Transverse colon (tissue), 4 donors: ENCODE results near the gene KIFC3. TPM values are rescaled to one million over a fixed set of nuclear protein-coding genes. Genes with fewer than 3 reads are reported as not detected.
"Not testable (repeated sequence)": the region's sequence is repeated elsewhere in the genome, so short reads cannot be mapped to it uniquely, and the experiment has no call there.

ENCODE experiments used
- DNase-seq: peaks from one replicate; pipeline ENCODE4 v3.0.0-alpha.2; 2019
- H3K27ac ChIP-seq, 4 donors: fragments of 200-600 bp; sonication (generic); 2 replicates each; pipeline ENCODE4 v1.5.1; 2016 to 2018; ENCODE audit warnings: inconsistent platforms in 4 of 4
- H3K27me3 ChIP-seq: fragments of 200-600 bp; sonication (generic); 2 replicates; pipeline ENCODE4 v1.5.1; 2017; ENCODE audit warnings: inconsistent platforms
- H3K36me3 ChIP-seq, 4 donors: fragments of 200-600 bp; sonication (generic); 2 replicates each; pipeline ENCODE4 v1.5.1; 2017 to 2019; ENCODE audit warnings: inconsistent platforms in 4 of 4
- H3K4me1 ChIP-seq, 4 donors: fragments of 200-600 bp; sonication (generic); 2 replicates each; pipeline ENCODE4 v1.5.1; 2017 to 2020; ENCODE audit warnings: inconsistent platforms in 4 of 4
- H3K4me3 ChIP-seq, 4 donors: fragments of 200-600 bp; sonication (generic); 1 replicate in 1 of 4; 2 replicates in 3 of 4; pipeline versions ENCODE4 v1.5.1 to v1.6.1; 2017 to 2019; ENCODE audit warnings: inconsistent platforms in 4 of 4
- H3K9me3 ChIP-seq, 2 donors: fragments of 200-600 bp; sonication (generic); 2 replicates each; pipeline ENCODE4 v1.5.1; 2017 to 2019; ENCODE audit warnings: inconsistent platforms in 2 of 2
- EP300 ChIP-seq: sonication (generic); formaldehyde crosslinking; IDR thresholded peaks from one replicate; pipeline ENCODE4 v1.6.1; 2017; ENCODE audit warnings: antibody characterized with exemption, low read depth
- POLR2A ChIP-seq: fragments of 450-650 bp; IDR thresholded peaks from one replicate; pipeline ENCODE4 v1.6.1; 2016; ENCODE audit warnings: antibody characterized with exemption, mild to moderate bottlenecking, moderate library complexity
- POLR2AphosphoS5 ChIP-seq, 3 donors: sonication (generic); formaldehyde crosslinking; IDR thresholded peaks; one replicate each; pipeline ENCODE4 v1.6.1; 2016; ENCODE audit warnings: antibody characterized with exemption in 3 of 3
- WGBS, 2 donors: methylation state at CpG; one replicate each; pipeline ENCODE4 v1.1.5; 2018; ENCODE audit warnings: low coverage in 1 of 2; 5-methylcytosine and 5-hydroxymethylcytosine counted together
- in situ Hi-C, 4 donors: fragments of 200-750 bp; cut with MboI; loops; one replicate each; pipeline versions ENCODE4 v1.15.0 to v1.15.1; 2017; ENCODE audit warnings: low sequenced_read_pairs in 3 of 4, low pct_ligation_motif_present in 1 of 4, low pct_unique_long_range_greater_than_20kb in 1 of 4
- intact Hi-C: fragments of 100-400 bp; cut with DNase I; formaldehyde crosslinking; loops from one replicate; pipeline ENCODE4 v1.15.1; 2023; ENCODE audit warnings: low total_unique reads
- total RNA-seq, 4 donors: library from RNA; depleted of rRNA; stranded (reverse); fragments of >200 nt; gene quantifications; one replicate each; pipeline ENCODE4 v1.1.0, GENCODE V29; 2016
- TF ChIP-seq, protein P1 (sequence below), 5 experiments: fragments of 200-600 bp in 3 of 5; fragments of 450-650 bp in 2 of 5; sonication (generic) in 3 of 5; IDR thresholded peaks; 1 replicate in 2 of 5; 2 replicates in 3 of 5; pipeline ENCODE4 v1.5.1; 2016 to 2017; ENCODE audit warnings: antibody characterized with exemption in 5 of 5, inconsistent platforms in 3 of 5, mild to moderate bottlenecking in 2 of 5, moderate library complexity in 1 of 5

Gene KIFC3, protein sequence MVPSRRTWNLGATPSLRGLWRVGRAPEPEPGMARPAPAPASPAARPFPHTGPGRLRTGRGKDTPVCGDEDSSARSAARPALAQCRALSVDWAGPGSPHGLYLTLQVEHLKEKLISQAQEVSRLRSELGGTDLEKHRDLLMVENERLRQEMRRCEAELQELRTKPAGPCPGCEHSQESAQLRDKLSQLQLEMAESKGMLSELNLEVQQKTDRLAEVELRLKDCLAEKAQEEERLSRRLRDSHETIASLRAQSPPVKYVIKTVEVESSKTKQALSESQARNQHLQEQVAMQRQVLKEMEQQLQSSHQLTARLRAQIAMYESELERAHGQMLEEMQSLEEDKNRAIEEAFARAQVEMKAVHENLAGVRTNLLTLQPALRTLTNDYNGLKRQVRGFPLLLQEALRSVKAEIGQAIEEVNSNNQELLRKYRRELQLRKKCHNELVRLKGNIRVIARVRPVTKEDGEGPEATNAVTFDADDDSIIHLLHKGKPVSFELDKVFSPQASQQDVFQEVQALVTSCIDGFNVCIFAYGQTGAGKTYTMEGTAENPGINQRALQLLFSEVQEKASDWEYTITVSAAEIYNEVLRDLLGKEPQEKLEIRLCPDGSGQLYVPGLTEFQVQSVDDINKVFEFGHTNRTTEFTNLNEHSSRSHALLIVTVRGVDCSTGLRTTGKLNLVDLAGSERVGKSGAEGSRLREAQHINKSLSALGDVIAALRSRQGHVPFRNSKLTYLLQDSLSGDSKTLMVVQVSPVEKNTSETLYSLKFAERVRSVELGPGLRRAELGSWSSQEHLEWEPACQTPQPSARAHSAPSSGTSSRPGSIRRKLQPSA
- total RNA-seq = 10 to 100 TPM in 2 of 4 donors, 1 to 10 TPM in 2; 5.2 to 46.8 (median 13.5) TPM

DNA sequence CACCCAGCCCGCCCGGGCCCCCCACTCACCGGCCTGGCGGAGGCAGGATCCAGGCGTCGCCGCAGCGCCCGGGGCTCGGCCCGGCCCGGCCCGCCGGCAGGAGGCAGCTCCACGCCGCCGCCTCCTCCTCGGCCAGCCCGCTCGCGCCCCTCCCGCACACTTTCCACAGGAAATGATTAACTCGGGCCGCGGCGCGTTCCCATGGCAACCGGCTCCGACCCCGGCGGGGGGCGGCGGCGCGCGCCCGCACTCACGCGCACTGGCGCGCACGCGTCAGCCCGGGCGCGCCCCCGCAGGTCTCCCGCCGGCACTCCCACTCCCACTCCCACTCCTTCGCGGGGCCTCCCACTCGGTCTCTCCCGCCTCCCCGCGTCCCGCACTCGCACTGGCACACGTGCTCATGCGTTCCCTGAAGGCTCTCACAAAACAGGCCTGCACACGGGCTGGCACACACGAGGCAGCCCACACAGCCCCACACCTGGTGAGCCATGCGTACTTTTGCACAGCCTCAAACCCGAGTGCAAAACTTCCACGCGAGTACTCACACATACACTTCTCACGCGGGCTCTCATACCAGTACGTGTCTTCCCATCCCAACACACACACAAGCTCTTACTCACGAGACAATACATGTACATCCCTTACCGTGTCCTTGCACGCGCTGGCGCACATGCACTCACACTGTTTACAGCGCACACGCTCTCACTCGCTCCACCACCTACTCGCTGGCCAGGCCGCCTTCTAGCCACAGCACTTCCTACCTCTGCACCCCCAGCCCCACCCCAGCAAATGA lies at the start of gene KIFC3:
Gene KIFC3 (minus strand): TSS at position 151 of the 793 bp plus-strand sequence. CDS start 4,248 bp downstream, outside the sequence.
- H3K36me3 ChIP-seq = no peaks in the 10 kb centered on the region
- H3K9me3 ChIP-seq = no peaks in the 10 kb centered on the region
- peaks cover 85% of the 10 kb centered on the region for H3K27me3 ChIP-seq
- in situ Hi-C loops (no loop called here), intact Hi-C loops (no loop called here)
- WGBS, 2 donors = 19% methylated on average over 27 of the region's 78 CpGs; no CpG with 5 or more reads in 1 of the 2 donors
- H3K4me3 ChIP-seq = peak within 1 kb of the TSS; percentile 37 to 63 (median 53)
- peak within 1 kb of the TSS; percentile 80 to 87 (median 82) for H3K27ac ChIP-seq
- H3K4me1 ChIP-seq = peaks cover 12 to 60% (median 31%) of the 10 kb centered on the region in 4 donors
- no peak for TF ChIP-seq EP300
- TF ChIP-seq, protein P1, sequence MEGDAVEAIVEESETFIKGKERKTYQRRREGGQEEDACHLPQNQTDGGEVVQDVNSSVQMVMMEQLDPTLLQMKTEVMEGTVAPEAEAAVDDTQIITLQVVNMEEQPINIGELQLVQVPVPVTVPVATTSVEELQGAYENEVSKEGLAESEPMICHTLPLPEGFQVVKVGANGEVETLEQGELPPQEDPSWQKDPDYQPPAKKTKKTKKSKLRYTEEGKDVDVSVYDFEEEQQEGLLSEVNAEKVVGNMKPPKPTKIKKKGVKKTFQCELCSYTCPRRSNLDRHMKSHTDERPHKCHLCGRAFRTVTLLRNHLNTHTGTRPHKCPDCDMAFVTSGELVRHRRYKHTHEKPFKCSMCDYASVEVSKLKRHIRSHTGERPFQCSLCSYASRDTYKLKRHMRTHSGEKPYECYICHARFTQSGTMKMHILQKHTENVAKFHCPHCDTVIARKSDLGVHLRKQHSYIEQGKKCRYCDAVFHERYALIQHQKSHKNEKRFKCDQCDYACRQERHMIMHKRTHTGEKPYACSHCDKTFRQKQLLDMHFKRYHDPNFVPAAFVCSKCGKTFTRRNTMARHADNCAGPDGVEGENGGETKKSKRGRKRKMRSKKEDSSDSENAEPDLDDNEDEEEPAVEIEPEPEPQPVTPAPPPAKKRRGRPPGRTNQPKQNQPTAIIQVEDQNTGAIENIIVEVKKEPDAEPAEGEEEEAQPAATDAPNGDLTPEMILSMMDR (IDR thresholded peaks at IDR 0.05) = peak in 2 of 5 experiments; percentile 11 to 13
- peak; percentile 74 for DNase-seq

DNA sequence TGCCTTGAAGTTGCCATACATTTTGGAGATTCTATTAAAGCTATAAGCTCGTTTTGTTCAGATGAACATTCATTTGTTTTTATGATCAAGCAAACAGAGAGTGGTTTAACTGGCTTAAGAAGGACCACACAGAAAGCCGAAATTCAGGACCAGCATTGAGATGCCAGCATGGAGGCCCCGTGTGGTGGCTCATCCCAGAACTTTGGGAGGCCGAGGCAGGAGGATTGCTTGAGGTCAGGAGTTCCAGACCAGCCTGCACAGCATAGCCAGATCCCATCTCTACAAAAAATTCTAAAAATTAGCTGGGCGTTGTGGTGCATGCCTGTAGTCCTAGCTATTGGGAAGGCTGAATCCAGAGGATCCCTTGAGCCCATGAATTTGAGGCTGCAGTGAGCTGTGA lies 45.9 kb upstream of the KIFC3 start:
- no peaks in the 10 kb centered on the region for H3K9me3 ChIP-seq
- no peaks in the 10 kb centered on the region for H3K4me1 ChIP-seq
- no peak overlapping the region for H3K27ac ChIP-seq
- intact Hi-C loops = no loop called here
- DNase-seq = no peak
- in situ Hi-C loops = no loop called here
- H3K4me3 ChIP-seq = no peak overlapping the region
- H3K36me3 ChIP-seq = no peaks in the 10 kb centered on the region
- WGBS, 2 donors = 69 to 90% methylated on average over 3 to 5 of the region's 5 CpGs
- TF ChIP-seq, protein P1 (IDR thresholded peaks at IDR 0.05) = no peak
- TF ChIP-seq POLR2AphosphoS5 (IDR thresholded peaks at IDR 0.05) (no peak), POLR2A (no peak), EP300 (no peak)
- H3K27me3 ChIP-seq = no peaks in the 10 kb centered on the region

DNA sequence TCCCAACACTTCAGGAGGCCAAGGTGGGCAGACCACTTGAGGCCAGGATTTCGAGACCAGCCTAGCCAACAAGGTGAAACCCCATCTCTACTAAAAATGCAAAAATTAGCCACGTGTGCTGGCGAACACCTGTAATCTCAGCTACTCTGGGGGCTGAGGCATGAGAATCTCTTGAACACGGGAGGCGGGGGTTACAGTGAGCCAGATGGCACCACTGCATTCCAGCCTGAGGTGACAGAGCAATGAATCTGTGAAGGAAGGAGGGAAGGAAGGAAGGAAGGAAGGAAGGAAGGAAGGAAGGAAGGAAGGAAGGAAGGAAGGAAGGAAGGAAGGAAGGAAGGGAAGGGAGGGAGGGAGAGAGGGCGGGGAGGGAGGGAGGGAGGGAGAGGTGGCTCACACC lies 44.6 kb upstream of the KIFC3 start:
- H3K36me3 ChIP-seq, H3K4me3 ChIP-seq, intact Hi-C loops, H3K9me3 ChIP-seq, H3K27me3 ChIP-seq, DNase-seq, H3K27ac ChIP-seq, H3K4me1 ChIP-seq, in situ Hi-C loops: not testable (repeated sequence)
- 74 to 100% methylated on average over 1 to 6 of the region's 6 CpGs for WGBS, 2 donors

DNA sequence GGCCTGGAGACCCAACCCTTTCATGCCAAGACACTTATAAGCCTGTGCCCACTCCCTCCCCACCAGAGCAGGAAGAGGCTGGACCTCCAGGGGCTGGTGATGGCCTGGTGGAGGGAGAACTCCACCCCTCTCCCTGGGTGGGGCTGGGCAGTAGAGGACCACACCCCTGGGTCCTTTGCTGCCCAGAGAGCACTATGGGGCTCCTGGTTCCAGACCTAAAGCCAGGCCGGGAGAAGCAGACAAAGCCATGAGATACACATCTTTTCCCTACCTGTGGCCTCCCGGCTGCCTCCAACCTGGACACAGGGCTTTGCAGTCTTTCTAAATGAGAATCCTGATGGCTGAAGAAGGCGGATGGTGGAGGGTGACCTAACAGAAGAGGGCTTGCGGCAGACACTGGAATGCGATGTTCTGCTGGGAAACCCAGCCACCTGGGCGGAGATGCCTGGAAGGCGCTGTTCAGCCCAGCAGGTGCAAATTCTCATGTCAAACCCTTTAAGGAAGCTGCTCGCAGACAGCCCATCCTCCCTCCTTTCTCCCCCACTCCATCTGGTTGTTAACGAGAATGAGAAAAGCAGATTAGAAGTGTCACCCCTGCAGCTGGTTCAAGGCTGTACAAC lies 43.9 kb upstream of the KIFC3 start:
- intact Hi-C loops = no loop called here
- no peak for DNase-seq

More for the DNA sequence above, 43.9 kb upstream of the KIFC3 start:
- Histone ChIP-seq H3K4me1 (no peaks in the 10 kb centered on the region), H3K9me3 (no peaks in the 10 kb centered on the region), H3K36me3 (no peaks in the 10 kb centered on the region), H3K27ac (no peak overlapping the region), H3K4me3 (no peak overlapping the region), H3K27me3 (no peaks in the 10 kb centered on the region)
- in situ Hi-C loops = no loop called here
- WGBS, 2 donors = 64 to 86% methylated on average over 6 to 9 of the region's 9 CpGs
- no peak for TF ChIP-seq POLR2A
- no peak for TF ChIP-seq POLR2AphosphoS5 (IDR thresholded peaks at IDR 0.05)
- no peak for TF ChIP-seq EP300
- TF ChIP-seq, protein P1 (IDR thresholded peaks at IDR 0.05) = no peak
